Progenitor cell of endocrine pancreas (in vitro differentiated cells): ENCODE data around the gene SNTG2. TPM values are rescaled to one million over a fixed set of nuclear protein-coding genes. Genes with fewer than 3 reads are reported as not detected.

Experiments used
- DNase-seq: peaks from one replicate; pipeline ENCODE4 v3.0.0; 2021; ENCODE audit warnings: low spot score; ENCODE audit not compliant: unreplicated experiment
- H3K27ac Mint-ChIP-seq: 2 replicates; pipeline ENCODE4 v1.8.0; 2021; ENCODE audit warnings: mild to moderate bottlenecking, moderate library complexity, mixed read lengths
- H3K27me3 Mint-ChIP-seq: 2 replicates; pipeline ENCODE4 v1.8.0; 2021; ENCODE audit warnings: mixed read lengths
- H3K36me3 Mint-ChIP-seq: 2 replicates; pipeline ENCODE4 v1.8.0; 2022; ENCODE audit warnings: mixed read lengths; ENCODE audit not compliant: insufficient read depth
- H3K4me1 Mint-ChIP-seq: 2 replicates; pipeline ENCODE4 v1.8.0; 2021; ENCODE audit warnings: low read depth, mixed read lengths
- H3K4me3 Mint-ChIP-seq: 2 replicates; pipeline ENCODE4 v1.8.0; 2021; ENCODE audit warnings: low read depth, mild to moderate bottlenecking, moderate library complexity, mixed read lengths
- H3K9me3 Mint-ChIP-seq: 2 replicates; pipeline ENCODE4 v1.8.0; 2021; ENCODE audit warnings: low read depth, mixed read lengths
- CTCF ChIP-seq: fragments of 200-600 bp; sonication (generic); IDR thresholded peaks from one replicate; pipeline ENCODE4 v1.5.0; 2021; ENCODE audit warnings: antibody characterized with exemption, mild to moderate bottlenecking; ENCODE audit not compliant: unreplicated experiment
- total RNA-seq: library from RNA; stranded (reverse); gene quantifications from 2 replicates; pipeline ENCODE4 v1.2.1, GENCODE V29; 2021

Gene SNTG2
- total RNA-seq, 1 donor from 2014 or later, result 0.50 TPM

- no peak overlapping the region for H3K4me3 Mint-ChIP-seq
- no peaks in the 10 kb centered on the region for H3K9me3 Mint-ChIP-seq
- no peaks in the 10 kb centered on the region for H3K36me3 Mint-ChIP-seq
- H3K4me1 Mint-ChIP-seq, result no peaks in the 10 kb centered on the region
- no peak for DNase-seq
- H3K27me3 Mint-ChIP-seq, result peaks cover 3% of the 10 kb centered on the region
- TF ChIP-seq CTCF, result no peak
- H3K27ac Mint-ChIP-seq, result no peak overlapping the region
These were observed 367.8 kb downstream of the SNTG2 start for GRCh38 chr2:1318366-1319009.

DNA sequence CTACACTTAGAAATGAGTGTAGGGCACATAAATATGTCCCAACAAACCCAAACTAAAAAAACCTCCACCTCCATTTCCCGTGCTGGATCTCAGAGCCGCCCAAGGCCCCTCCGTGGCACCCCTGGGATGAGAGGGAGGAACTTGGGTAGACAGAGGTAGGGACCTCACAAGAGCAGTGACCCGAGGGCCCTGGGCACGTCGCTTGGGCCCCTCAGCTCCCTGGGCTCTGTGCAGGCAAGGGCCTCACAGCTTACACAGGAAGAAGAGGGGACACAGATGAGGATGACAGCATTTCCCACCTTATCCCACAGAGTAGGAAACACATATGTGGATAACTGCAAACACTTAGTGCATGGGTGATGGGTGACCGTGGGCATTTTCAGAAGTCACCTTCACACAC is 368.7 kb downstream of the SNTG2 start:
- TF ChIP-seq CTCF, result no peak
- H3K4me3 Mint-ChIP-seq, result no peak overlapping the region

DNA sequence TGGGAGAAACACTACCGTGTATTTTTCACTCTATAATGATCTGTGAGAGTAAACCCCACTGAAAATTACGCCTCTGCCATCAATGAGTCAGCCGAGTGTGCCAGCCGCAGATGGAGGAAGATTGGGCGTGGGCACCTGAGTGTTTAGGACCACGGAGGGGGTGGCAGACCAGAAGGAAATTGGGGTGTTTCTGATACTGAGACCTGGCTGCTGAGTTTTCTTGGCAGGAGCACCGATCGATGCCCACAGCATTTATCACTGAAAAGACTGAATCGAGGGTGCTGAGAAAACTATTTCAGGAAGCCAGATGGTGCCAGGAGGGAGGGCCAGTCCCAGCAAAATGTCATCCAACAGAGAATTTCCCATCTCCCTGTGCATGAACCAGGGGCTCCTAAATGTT is 370.7 kb downstream of the SNTG2 start:
- H3K27me3 Mint-ChIP-seq, result peaks cover 3% of the 10 kb centered on the region
- no peak for TF ChIP-seq CTCF
- no peaks in the 10 kb centered on the region for H3K9me3 Mint-ChIP-seq
- DNase-seq, result no peak
- H3K36me3 Mint-ChIP-seq, result no peaks in the 10 kb centered on the region
- H3K4me1 Mint-ChIP-seq, result no peaks in the 10 kb centered on the region
- H3K4me3 Mint-ChIP-seq, result no peak overlapping the region
- H3K27ac Mint-ChIP-seq, result no peak overlapping the region

More for the DNA sequence above, 368.7 kb downstream of the SNTG2 start:
- H3K9me3 Mint-ChIP-seq, result no peaks in the 10 kb centered on the region
- no peak overlapping the region for H3K27ac Mint-ChIP-seq
- H3K4me1 Mint-ChIP-seq, result no peaks in the 10 kb centered on the region
- peaks cover 3% of the 10 kb centered on the region for H3K27me3 Mint-ChIP-seq
- no peaks in the 10 kb centered on the region for H3K36me3 Mint-ChIP-seq
- no peak for DNase-seq

DNA sequence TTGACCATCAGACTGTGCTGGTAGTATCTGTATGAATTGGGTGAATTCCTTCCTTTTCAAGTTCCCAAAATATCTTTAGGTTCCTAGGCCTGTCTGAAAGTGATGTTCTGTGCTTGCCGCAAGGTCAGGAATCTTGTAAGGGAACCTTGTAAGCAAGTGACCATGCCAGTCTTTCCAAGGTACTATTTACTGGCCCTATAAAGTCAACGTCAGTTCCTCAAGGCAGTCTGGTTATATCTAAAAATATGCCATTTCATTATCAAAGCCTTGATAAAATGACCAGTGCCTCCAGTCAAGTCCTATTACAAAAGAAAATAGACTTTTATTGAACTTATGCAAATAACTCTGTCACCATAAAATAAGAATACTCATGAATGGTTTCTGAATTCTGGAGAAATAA is 374.2 kb downstream of the SNTG2 start:
- TF ChIP-seq CTCF, result no peak
- Mint-ChIP-seq H3K4me3 (no peak overlapping the region), H3K27me3 (no peaks in the 10 kb centered on the region), H3K27ac (no peak overlapping the region), H3K4me1 (no peaks in the 10 kb centered on the region), H3K9me3 (no peaks in the 10 kb centered on the region), H3K36me3 (no peaks in the 10 kb centered on the region)
- no peak for DNase-seq

DNA sequence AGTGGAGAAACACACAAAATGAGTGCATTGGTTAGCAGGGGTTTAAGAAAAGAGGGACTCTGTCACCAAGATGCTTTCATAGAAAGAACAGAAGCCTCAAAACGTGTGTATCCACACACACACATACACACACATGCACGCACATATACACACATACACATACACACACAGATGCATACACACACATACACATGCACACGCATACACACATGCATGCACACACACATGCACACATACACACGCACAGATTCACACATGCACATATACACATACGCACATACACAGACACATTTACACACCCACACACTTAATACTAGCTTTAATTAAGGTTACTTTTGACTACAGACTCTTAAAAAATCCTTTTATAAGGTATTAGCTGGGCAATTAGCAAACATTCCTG is 378.0 kb downstream of the SNTG2 start:
- no peaks in the 10 kb centered on the region for H3K4me1 Mint-ChIP-seq
- no peak for TF ChIP-seq CTCF
- no peaks in the 10 kb centered on the region for H3K36me3 Mint-ChIP-seq
- peaks cover 11% of the 10 kb centered on the region for H3K9me3 Mint-ChIP-seq
- DNase-seq, result no peak
- no peak overlapping the region for H3K27ac Mint-ChIP-seq
- no peak overlapping the region for H3K4me3 Mint-ChIP-seq
- H3K27me3 Mint-ChIP-seq, result no peaks in the 10 kb centered on the region
